Activated naive CD4-positive, alpha-beta T cell treated with anti-CD3 and anti-CD28 coated beads, Interleukin-2, amount 50 U/mL, for 24 hours (primary cell): ENCODE data around the gene SSR1.

Source experiments
- H3K27ac Mint-ChIP-seq: one replicate; pipeline ENCODE4 v1.8.0; 2021; ENCODE audit warnings: mild to moderate bottlenecking, mixed read lengths
- H3K27me3 Mint-ChIP-seq: one replicate; pipeline ENCODE4 v1.8.0; 2021; ENCODE audit warnings: mixed read lengths
- H3K36me3 Mint-ChIP-seq: one replicate; pipeline ENCODE4 v1.8.0; 2021; ENCODE audit warnings: mixed read lengths
- H3K4me1 Mint-ChIP-seq: one replicate; pipeline ENCODE4 v1.8.0; 2021; ENCODE audit warnings: mixed read lengths
- H3K4me3 Mint-ChIP-seq: one replicate; pipeline ENCODE4 v1.8.0; 2021; ENCODE audit warnings: mild to moderate bottlenecking, mixed read lengths
- H3K9me3 Mint-ChIP-seq: one replicate; pipeline ENCODE4 v1.8.0; 2021; ENCODE audit warnings: mixed read lengths

Gene SSR1

GRCh38 chr6:7230956-7231713 lies 81.9 kb downstream of the SSR1 start:
- H3K27me3 Mint-ChIP-seq: no peaks in the 10 kb centered on the region
- no peaks in the 10 kb centered on the region for H3K9me3 Mint-ChIP-seq
- no peak overlapping the region for H3K4me3 Mint-ChIP-seq
- no peak overlapping the region for H3K27ac Mint-ChIP-seq
- H3K4me1 Mint-ChIP-seq: peaks cover 14% of the 10 kb centered on the region
- H3K36me3 Mint-ChIP-seq: peaks cover 24% of the 10 kb centered on the region

- H3K27me3 Mint-ChIP-seq: no peaks in the 10 kb centered on the region
- no peak overlapping the region for H3K27ac Mint-ChIP-seq
- peaks cover 24% of the 10 kb centered on the region for H3K36me3 Mint-ChIP-seq
- no peak overlapping the region for H3K4me3 Mint-ChIP-seq
- H3K4me1 Mint-ChIP-seq: peaks cover 14% of the 10 kb centered on the region
- no peaks in the 10 kb centered on the region for H3K9me3 Mint-ChIP-seq
Observed at GRCh38 chr6:7230327-7230691, 82.7 kb downstream of the SSR1 start.

GRCh38 chr6:7229376-7230326 lies 83.3 kb downstream of the SSR1 start:
- Mint-ChIP-seq H3K27ac (no peak overlapping the region), H3K36me3 (peaks cover 25% of the 10 kb centered on the region), H3K27me3 (no peaks in the 10 kb centered on the region), H3K9me3 (no peaks in the 10 kb centered on the region), H3K4me1 (peaks cover 14% of the 10 kb centered on the region), H3K4me3 (no peak overlapping the region)

- Mint-ChIP-seq H3K27ac (no peak overlapping the region), H3K4me1 (peaks cover 11% of the 10 kb centered on the region), H3K9me3 (no peaks in the 10 kb centered on the region), H3K4me3 (no peak overlapping the region), H3K36me3 (peaks cover 26% of the 10 kb centered on the region), H3K27me3 (no peaks in the 10 kb centered on the region)
Observed at GRCh38 chr6:7228662-7229375, 84.2 kb downstream of the SSR1 start.

GRCh38 chr6:7224731-7225130 lies 88.3 kb downstream of the SSR1 start:
- H3K9me3 Mint-ChIP-seq: no peaks in the 10 kb centered on the region
- no peaks in the 10 kb centered on the region for H3K27me3 Mint-ChIP-seq
- no peak overlapping the region for H3K4me3 Mint-ChIP-seq
- no peak overlapping the region for H3K27ac Mint-ChIP-seq
- no peaks in the 10 kb centered on the region for H3K4me1 Mint-ChIP-seq
- peaks cover 18% of the 10 kb centered on the region for H3K36me3 Mint-ChIP-seq

GRCh38 chr6:7222197-7222596 lies 90.8 kb downstream of the SSR1 start:
- Mint-ChIP-seq H3K9me3 (no peaks in the 10 kb centered on the region), H3K36me3 (peaks cover 5% of the 10 kb centered on the region), H3K4me1 (no peaks in the 10 kb centered on the region), H3K4me3 (no peak overlapping the region), H3K27me3 (no peaks in the 10 kb centered on the region), H3K27ac (no peak overlapping the region)

GRCh38 chr6:7219310-7219709 lies 93.7 kb downstream of the SSR1 start:
- Mint-ChIP-seq H3K27ac (no peak overlapping the region), H3K36me3 (peaks cover 7% of the 10 kb centered on the region)

GRCh38 chr6:7218406-7218988 lies 94.5 kb downstream of the SSR1 start:
- Mint-ChIP-seq H3K27ac (no peak overlapping the region), H3K4me1 (no peaks in the 10 kb centered on the region), H3K9me3 (no peaks in the 10 kb centered on the region), H3K4me3 (no peak overlapping the region), H3K27me3 (no peaks in the 10 kb centered on the region), H3K36me3 (peaks cover 10% of the 10 kb centered on the region)

More at GRCh38 chr6:7219310-7219709, 93.7 kb downstream of the SSR1 start:
- H3K27me3 Mint-ChIP-seq: no peaks in the 10 kb centered on the region
- H3K4me1 Mint-ChIP-seq: no peaks in the 10 kb centered on the region
- no peak overlapping the region for H3K4me3 Mint-ChIP-seq
- no peaks in the 10 kb centered on the region for H3K9me3 Mint-ChIP-seq
